Measurements from ENCODE around the gene PTPRK.

- TF ChIP-seq POLR2A (IDR thresholded peaks at IDR 0.05; ENCODE audit: low read length) (no peak), GATA1 (IDR thresholded peaks at IDR 0.05; ENCODE audit: low read depth, low read length) (no peak)
Measured at GRCh38 chr6:128068119-128068479, 452.3 kb downstream of the PTPRK start.

Data from erythroblast (primary cell).